Natural killer cell (primary cell): ENCODE results near the gene QRFP. TPM values are rescaled to one million over a fixed set of nuclear protein-coding genes. Genes with fewer than 3 reads are reported as not detected.

Experiments
- ATAC-seq, 3 donors: fragments of 150-1000 bp in 2 of 3; fragments of 200-7000 bp in 1 of 3; cut with Tn5 transposase; 1 replicate in 1 of 3; 2 replicates in 2 of 3; pipeline ENCODE4 v1.10.0; 2021; ENCODE audit warnings: mild to moderate bottlenecking in 2 of 3, moderate library complexity in 2 of 3
- DNase-seq, 2 donors: peaks; one replicate each; pipeline versions ENCODE4 v3.0.0 to v3.0.0-alpha.2; 2013 to 2021; ENCODE audit warnings: mixed read lengths in 1 of 2
- H3K27ac ChIP-seq: one replicate; pipeline ENCODE4 v1.5.1; 2013; ENCODE audit warnings: mild to moderate bottlenecking, low read length
- H3K27me3 ChIP-seq: one replicate; pipeline ENCODE4 v1.6.1; 2013; ENCODE audit warnings: low read length; ENCODE audit not compliant: control insufficient read depth, insufficient read depth
- H3K36me3 ChIP-seq: one replicate; pipeline ENCODE4 v1.6.1; 2013; ENCODE audit warnings: low read length; ENCODE audit not compliant: control insufficient read depth, insufficient read depth
- H3K4me1 ChIP-seq: one replicate; pipeline ENCODE4 v1.6.1; 2013; ENCODE audit warnings: low read length; ENCODE audit not compliant: control insufficient read depth, insufficient read depth
- H3K4me3 ChIP-seq: one replicate; pipeline ENCODE4 v1.5.1; 2013; ENCODE audit warnings: low read length
- H3K9me3 ChIP-seq: one replicate; pipeline ENCODE4 v1.6.1; 2013; ENCODE audit warnings: low read length; ENCODE audit not compliant: control insufficient read depth, insufficient read depth
- H3K27ac Mint-ChIP-seq, 2 donors: one replicate each; pipeline ENCODE4 v1.8.0; 2022; ENCODE audit warnings: mild to moderate bottlenecking in 2 of 2, mixed read lengths in 2 of 2, moderate library complexity in 1 of 2
- H3K27me3 Mint-ChIP-seq, 2 donors: one replicate each; pipeline ENCODE4 v1.8.0; 2022; ENCODE audit warnings: low read depth in 2 of 2, mixed read lengths in 2 of 2
- H3K36me3 Mint-ChIP-seq: one replicate; pipeline ENCODE4 v1.8.0; 2022; ENCODE audit warnings: mixed read lengths
- H3K4me1 Mint-ChIP-seq, 2 donors: one replicate each; pipeline ENCODE4 v1.8.0; 2022; ENCODE audit warnings: mixed read lengths in 2 of 2
- H3K4me3 Mint-ChIP-seq: one replicate; pipeline ENCODE4 v1.8.0; 2022; ENCODE audit warnings: mild to moderate bottlenecking, moderate library complexity, mixed read lengths
- H3K9me3 Mint-ChIP-seq, 2 donors: one replicate each; pipeline ENCODE4 v1.8.0; 2022; ENCODE audit warnings: mixed read lengths in 2 of 2
- CTCF ChIP-seq: fragments of 200-600 bp; IDR thresholded peaks from one replicate; pipeline ENCODE4 v1.8.0; 2022; ENCODE audit warnings: antibody characterized with exemption
- WGBS: methylation state at CpG from one replicate; pipeline ENCODE4 v1.1.7; 2013; ENCODE audit warnings: missing lambda C conversion rate; ENCODE audit not compliant: insufficient coverage; 5-methylcytosine and 5-hydroxymethylcytosine counted together
- intact Hi-C: fragments of 100-400 bp; cut with micrococcal nuclease; formaldehyde crosslinking; loops from one replicate; pipeline ENCODE4 v1.14.2; 2022
- total RNA-seq, 4 donors: library from RNA; stranded (reverse); fragments of 120-200 nt in 1 of 4; gene quantifications; one replicate each; pipeline versions ENCODE4 v1.2.3 to v1.2.4, GENCODE V29; 2013 to 2022

The QRFP gene
- total RNA-seq, 3 donors from 2014 or later (not counting 1 experiment from before 2014, with no cell fraction given): not detected

- no peak overlapping the region for H3K27ac Mint-ChIP-seq
- no peak for TF ChIP-seq CTCF
- H3K4me1 Mint-ChIP-seq: no peaks in the 10 kb centered on the region
- no peaks in the 10 kb centered on the region for H3K4me1 ChIP-seq
- intact Hi-C loops: no loop called here
- WGBS: 74% methylated on average over 14 of the region's 14 CpGs
- H3K27me3 Mint-ChIP-seq: no peaks in the 10 kb centered on the region
- no peak overlapping the region for H3K4me3 ChIP-seq
- H3K4me3 Mint-ChIP-seq: no peak overlapping the region
- no peaks in the 10 kb centered on the region for H3K27me3 ChIP-seq
- no peaks in the 10 kb centered on the region for H3K36me3 Mint-ChIP-seq
- no peak overlapping the region for H3K27ac ChIP-seq
- ATAC-seq (no peak), DNase-seq (no peak)
- H3K9me3 Mint-ChIP-seq: no peaks in the 10 kb centered on the region
- H3K9me3 ChIP-seq: no peaks in the 10 kb centered on the region
- H3K36me3 ChIP-seq: no peaks in the 10 kb centered on the region
Measured at GRCh38 chr9:130919559-130920145, 23.0 kb upstream of the QRFP start.

GRCh38 chr9:130918826-130919558 is 22.4 kb upstream of the QRFP start:
- no peaks in the 10 kb centered on the region for H3K4me1 Mint-ChIP-seq
- no peak overlapping the region for H3K27ac Mint-ChIP-seq
- Histone ChIP-seq H3K4me3 (no peak overlapping the region), H3K9me3 (no peaks in the 10 kb centered on the region), H3K36me3 (no peaks in the 10 kb centered on the region), H3K27me3 (no peaks in the 10 kb centered on the region), H3K27ac (no peak overlapping the region), H3K4me1 (no peaks in the 10 kb centered on the region)
- H3K4me3 Mint-ChIP-seq: no peak overlapping the region
- TF ChIP-seq CTCF: no peak
- no peaks in the 10 kb centered on the region for H3K27me3 Mint-ChIP-seq
- 85% methylated on average over 33 of the region's 33 CpGs for WGBS
- no peak for ATAC-seq
- DNase-seq: no peak
- H3K9me3 Mint-ChIP-seq: no peaks in the 10 kb centered on the region
- no peaks in the 10 kb centered on the region for H3K36me3 Mint-ChIP-seq
- intact Hi-C loops: no loop called here

GRCh38 chr9:130918101-130918825 is 21.7 kb upstream of the QRFP start:
- DNase-seq (no peak), ATAC-seq (no peak)
- Histone ChIP-seq H3K4me3 (no peak overlapping the region), H3K4me1 (no peaks in the 10 kb centered on the region), H3K9me3 (no peaks in the 10 kb centered on the region), H3K27me3 (no peaks in the 10 kb centered on the region), H3K36me3 (no peaks in the 10 kb centered on the region), H3K27ac (no peak overlapping the region)
- TF ChIP-seq CTCF: no peak
- no peaks in the 10 kb centered on the region for H3K27me3 Mint-ChIP-seq
- no peak overlapping the region for H3K4me3 Mint-ChIP-seq
- 82% methylated on average over 9 of the region's 9 CpGs for WGBS
- H3K4me1 Mint-ChIP-seq: no peaks in the 10 kb centered on the region
- H3K27ac Mint-ChIP-seq: no peak overlapping the region
- no peaks in the 10 kb centered on the region for H3K9me3 Mint-ChIP-seq
- intact Hi-C loops: no loop called here
- H3K36me3 Mint-ChIP-seq: no peaks in the 10 kb centered on the region
